DND-41 (cell line): ENCODE data around the gene CBX1.

Experiments used
- CTCF ChIP-seq: IDR thresholded peaks from 2 replicates; pipeline ENCODE4 v1.5.1; 2012; ENCODE audit warnings: borderline replicate concordance, low read length, moderate library complexity, mild to moderate bottlenecking; ENCODE audit not compliant: poor library complexity, severe bottlenecking; ENCODE audit errors: extremely low read depth
- EZH2 ChIP-seq: IDR thresholded peaks from 3 replicates; pipeline ENCODE4 v1.6.1; 2012; ENCODE audit warnings: borderline replicate concordance, low read depth, mild to moderate bottlenecking, moderate library complexity, low read length, inconsistent platforms; ENCODE audit not compliant: severe bottlenecking

DNA sequence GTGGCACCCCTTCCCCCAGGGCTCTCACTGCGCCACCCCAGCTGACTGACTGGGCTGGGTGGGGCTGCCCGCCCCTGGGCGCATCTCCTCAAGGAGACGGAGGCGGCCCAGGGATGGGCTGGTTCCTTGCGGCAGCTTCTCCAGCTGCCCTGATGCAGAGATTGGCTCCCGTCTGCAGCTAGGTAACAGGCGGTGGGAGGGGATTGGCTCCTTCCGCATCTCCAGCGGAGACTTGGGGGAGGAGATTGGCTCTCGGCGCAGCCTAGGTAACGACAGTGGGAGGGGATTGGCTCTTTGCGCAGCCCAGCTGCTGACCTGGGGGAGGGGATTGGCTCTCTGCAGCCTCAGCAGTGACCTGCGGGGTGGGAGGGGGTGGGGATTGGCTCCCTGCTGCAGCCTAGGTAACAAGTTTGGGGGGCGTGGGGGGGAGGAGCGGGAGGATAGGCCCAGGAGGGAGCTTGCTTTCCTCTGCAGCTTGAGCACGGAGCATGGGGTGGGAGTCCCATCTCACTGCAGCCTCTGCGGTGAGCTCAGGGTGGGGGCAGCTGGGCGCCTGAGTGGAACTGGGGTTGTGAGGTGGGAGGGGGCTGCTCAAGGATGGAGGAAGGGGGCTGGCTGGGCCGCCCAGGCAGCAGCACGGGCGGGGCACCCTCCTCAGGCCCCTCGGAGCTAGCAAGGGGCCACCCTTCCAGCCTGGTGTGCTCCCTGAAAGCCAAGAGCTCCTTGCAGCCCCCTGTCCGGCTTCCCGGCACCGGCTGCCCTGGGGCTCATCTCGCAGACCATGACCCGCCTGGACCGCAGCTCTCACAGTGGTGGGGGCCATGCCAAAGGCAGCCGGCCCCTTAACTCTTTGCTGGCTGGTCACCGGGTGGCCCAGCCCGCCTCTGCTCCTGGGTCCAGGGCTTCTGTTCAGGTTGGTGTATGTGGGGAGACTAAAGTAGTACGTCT is 46.8 kb downstream of the CBX1 start:
- no peak for TF ChIP-seq CTCF
- no peak for TF ChIP-seq EZH2
